H9 (cell line): ENCODE data around the gene UNC80. TPM values are rescaled to one million over a fixed set of nuclear protein-coding genes. Genes with fewer than 3 reads are reported as not detected.

Experiments used
- DNase-seq: peaks from one replicate; pipeline ENCODE4 v3.0.0-alpha.2; 2017
- H2AFZ ChIP-seq: one replicate; pipeline ENCODE4 v1.6.1; 2013; ENCODE audit warnings: mild to moderate bottlenecking, low read length, control low read depth, moderate library complexity
- H2AK5ac ChIP-seq: 2 replicates; pipeline ENCODE4 v1.6.1; 2013; ENCODE audit warnings: low read length, control low read depth, mixed read lengths; ENCODE audit not compliant: insufficient read length
- H2BK120ac ChIP-seq: one replicate; pipeline ENCODE4 v1.6.1; 2013; ENCODE audit warnings: low read depth, mild to moderate bottlenecking, low read length, control low read depth, inconsistent platforms; ENCODE audit not compliant: poor library complexity, severe bottlenecking
- H2BK12ac ChIP-seq: 2 replicates; pipeline ENCODE4 v1.6.1; 2013; ENCODE audit warnings: low read length, control low read depth, mixed read lengths, low read depth; ENCODE audit not compliant: insufficient read length
- H2BK15ac ChIP-seq: 2 replicates; pipeline ENCODE4 v1.6.1; 2013; ENCODE audit warnings: low read depth, low read length, control low read depth
- H2BK20ac ChIP-seq: one replicate; pipeline ENCODE4 v1.6.1; 2013; ENCODE audit warnings: low read depth, mild to moderate bottlenecking, low read length, control low read depth, inconsistent platforms; ENCODE audit not compliant: poor library complexity, severe bottlenecking
- H2BK5ac ChIP-seq: 2 replicates; pipeline ENCODE4 v1.6.1; 2013; ENCODE audit warnings: low read length, control low read depth, mixed read lengths; ENCODE audit not compliant: insufficient read length
- H3K14ac ChIP-seq: 2 replicates; pipeline ENCODE4 v1.6.1; 2013; ENCODE audit warnings: low read length, control low read depth; ENCODE audit not compliant: insufficient read depth
- H3K18ac ChIP-seq: 2 replicates; pipeline ENCODE4 v1.6.1; 2013; ENCODE audit warnings: low read depth, mild to moderate bottlenecking, mixed read lengths, low read length, control low read depth; ENCODE audit not compliant: insufficient read length
- H3K23ac ChIP-seq: 2 replicates; pipeline ENCODE4 v1.6.1; 2013; ENCODE audit warnings: low read length, control low read depth, mixed read lengths, low read depth; ENCODE audit not compliant: insufficient read length
- H3K23me2 ChIP-seq: 2 replicates; pipeline ENCODE4 v1.6.1; 2013; ENCODE audit warnings: low read depth, mild to moderate bottlenecking, mixed read lengths, low read length, control low read depth; ENCODE audit not compliant: insufficient read length, poor library complexity, severe bottlenecking
- H3K27ac ChIP-seq: 2 replicates; pipeline ENCODE4 v1.5.1; 2013; ENCODE audit warnings: low read length, control low read depth, mixed read lengths, low read depth; ENCODE audit not compliant: insufficient read length
- H3K27me3 ChIP-seq: 2 replicates; pipeline ENCODE4 v1.6.1; 2013; ENCODE audit warnings: low read length, control low read depth, inconsistent platforms; ENCODE audit not compliant: insufficient read depth
- H3K4ac ChIP-seq: 2 replicates; pipeline ENCODE4 v1.6.1; 2013; ENCODE audit warnings: low read depth, mild to moderate bottlenecking, control low read depth, inconsistent platforms, low read length, moderate library complexity
- H3K4me1 ChIP-seq: 2 replicates; pipeline ENCODE4 v1.6.1; 2013; ENCODE audit warnings: low read length, control low read depth, inconsistent platforms; ENCODE audit not compliant: insufficient read depth
- H3K4me2 ChIP-seq: 2 replicates; pipeline ENCODE4 v1.6.1; 2013; ENCODE audit warnings: low read length, control low read depth, mixed read lengths; ENCODE audit not compliant: insufficient read length, insufficient read depth
- H3K56ac ChIP-seq: 2 replicates; pipeline ENCODE4 v1.6.1; 2013; ENCODE audit warnings: low read depth, mild to moderate bottlenecking, mixed read lengths, low read length, control low read depth; ENCODE audit not compliant: insufficient read length
- H3K79me1 ChIP-seq: 2 replicates; pipeline ENCODE4 v1.6.1; 2013; ENCODE audit warnings: low read depth, mild to moderate bottlenecking, moderate library complexity, low read length, control low read depth, inconsistent platforms; ENCODE audit not compliant: insufficient read depth, poor library complexity, severe bottlenecking
- H3K79me2 ChIP-seq: 2 replicates; pipeline ENCODE4 v1.6.1; 2013; ENCODE audit warnings: low read length, control low read depth, inconsistent platforms; ENCODE audit not compliant: insufficient read depth
- H3K9ac ChIP-seq: 2 replicates; pipeline ENCODE4 v1.6.1; 2013; ENCODE audit warnings: low read length, control low read depth, mixed read lengths; ENCODE audit not compliant: insufficient read length; ENCODE audit errors: extremely low read depth
- H3K9me3 ChIP-seq: one replicate; pipeline ENCODE4 v1.6.1; 2013; ENCODE audit warnings: low read depth, low read length, inconsistent platforms; ENCODE audit not compliant: control insufficient read depth
- H3T11ph ChIP-seq: one replicate; pipeline ENCODE4 v1.6.1; 2013; ENCODE audit warnings: mild to moderate bottlenecking, low read length, control low read depth, inconsistent platforms
- H4K20me1 ChIP-seq: one replicate; pipeline ENCODE4 v1.6.1; 2013; ENCODE audit not compliant: control insufficient read depth, insufficient read length, insufficient read depth
- H4K5ac ChIP-seq: 2 replicates; pipeline ENCODE4 v1.6.1; 2013; ENCODE audit warnings: low read depth, mild to moderate bottlenecking, mixed read lengths, low read length, control low read depth; ENCODE audit not compliant: insufficient read length
- H4K8ac ChIP-seq: replicated peaks from 2 replicates; pipeline ENCODE4 v1.6.1; 2013; ENCODE audit warnings: low read length, control low read depth, mixed read lengths, low read depth; ENCODE audit not compliant: insufficient read length
- H4K91ac ChIP-seq: 2 replicates; pipeline ENCODE4 v1.6.1; 2013; ENCODE audit warnings: low read depth, mild to moderate bottlenecking, moderate library complexity, mixed read lengths, low read length, control low read depth; ENCODE audit not compliant: insufficient read length
- H3K27ac Mint-ChIP-seq, 3 experiments: 2 replicates in 2 of 3; 3 replicates in 1 of 3; pipeline ENCODE4 v1.8.0; 2020 to 2021; ENCODE audit warnings: mixed read lengths in 3 of 3, mild to moderate bottlenecking in 1 of 3, moderate library complexity in 1 of 3
- H3K27me3 Mint-ChIP-seq: 2 replicates; pipeline ENCODE4 v1.8.0; 2021; ENCODE audit warnings: low read depth, mild to moderate bottlenecking, moderate library complexity, mixed read lengths
- H3K36me3 Mint-ChIP-seq, 3 experiments: 2 replicates in 2 of 3; 3 replicates in 1 of 3; pipeline ENCODE4 v1.8.0; 2020 to 2021; ENCODE audit warnings: low read depth in 3 of 3, mixed read lengths in 3 of 3; ENCODE audit not compliant: insufficient read depth in 1 of 3
- H3K4me1 Mint-ChIP-seq, 2 experiments: 2 replicates each; pipeline ENCODE4 v1.8.0; 2020; ENCODE audit warnings: mixed read lengths in 2 of 2
- H3K4me3 Mint-ChIP-seq, 2 experiments: 2 replicates in 1 of 2; 3 replicates in 1 of 2; pipeline ENCODE4 v1.8.0; 2020 to 2021; ENCODE audit warnings: mild to moderate bottlenecking in 2 of 2, mixed read lengths in 2 of 2, moderate library complexity in 1 of 2
- H3K9me3 Mint-ChIP-seq, 2 experiments: 2 replicates in 1 of 2; 3 replicates in 1 of 2; pipeline ENCODE4 v1.8.0; 2020; ENCODE audit warnings: mild to moderate bottlenecking in 2 of 2, mixed read lengths in 2 of 2, moderate library complexity in 1 of 2
- CTCF ChIP-seq: fragments of 200-600 bp; sonication (generic); conservative IDR thresholded peaks from 3 replicates; pipeline ENCODE4 v1.8.0; 2021; ENCODE audit warnings: antibody characterized with exemption, mild to moderate bottlenecking
- WGBS: extraction: QIAGEN DNeasy Blood & Tissue Kit; methylation state at CpG from one replicate; pipeline ENCODE4 v1.1.7; 2013; ENCODE audit warnings: missing lambda C conversion rate, low lambda C conversion rate, mixed read lengths; ENCODE audit not compliant: insufficient read length; ENCODE audit errors: extremely low coverage; 5-methylcytosine and 5-hydroxymethylcytosine counted together
- total RNA-seq: library from RNA; stranded (reverse); gene quantifications from 2 replicates; pipeline ENCODE4 v1.2.1, GENCODE V29; 2021

The UNC80 gene
- total RNA-seq, 1 experiment from 2014 or later: 0.52 TPM

- no peak overlapping the region for H3K27ac Mint-ChIP-seq
- TF ChIP-seq CTCF: no peak
- Histone ChIP-seq H3K23me2 (no peaks in the 10 kb centered on the region), H3K27ac (no peak overlapping the region), H4K20me1 (no peaks in the 10 kb centered on the region), H3K79me1 (no peaks in the 10 kb centered on the region), H2BK5ac (no peak overlapping the region), H2AFZ (no peak overlapping the region), H3K23ac (no peak overlapping the region), H3K9me3 (no peaks in the 10 kb centered on the region), H2BK120ac (no peak overlapping the region), H2BK15ac (no peak overlapping the region), H3K4me1 (no peaks in the 10 kb centered on the region), H3T11ph (no peak overlapping the region), H3K56ac (no peak overlapping the region), H2BK20ac (no peak overlapping the region), H4K5ac (no peak overlapping the region), H3K4ac (no peak overlapping the region), H4K91ac (no peak overlapping the region), H3K4me2 (no peak overlapping the region), H2BK12ac (no peak overlapping the region), H3K9ac (no peak overlapping the region), H3K14ac (no peak overlapping the region), H3K27me3 (no peaks in the 10 kb centered on the region), H3K18ac (no peak overlapping the region), H4K8ac (no peak overlapping the region), H2AK5ac (no peak overlapping the region), H3K79me2 (no peaks in the 10 kb centered on the region)
- H3K4me3 Mint-ChIP-seq: no peak overlapping the region
- no peaks in the 10 kb centered on the region for H3K9me3 Mint-ChIP-seq
- DNase-seq: no peak
- H3K27me3 Mint-ChIP-seq: peaks cover 2% of the 10 kb centered on the region
- H3K4me1 Mint-ChIP-seq: no peaks in the 10 kb centered on the region
- no peaks in the 10 kb centered on the region for H3K36me3 Mint-ChIP-seq
- WGBS: no CpG with 5 or more reads among the region's 2 CpGs
Observed at GRCh38 chr2:209986415-209986814, 214.8 kb downstream of the UNC80 start.
